Stimulated activated CD8-positive, alpha-beta memory T cell treated with anti-CD3 and anti-CD28 coated beads, Interleukin-12 subunit alpha, Interleukin-12 subunit beta, amount 100 ng/mL, for 24 hours (primary cell): Measurements from ENCODE around the gene PNKD.
A peak's percentile ranks its signal among the peaks of the same experiment; 100 is the strongest.
"Not testable (repeated sequence)": the region's sequence is repeated elsewhere in the genome, so short reads cannot be mapped to it uniquely, and the experiment has no call there.

ENCODE experiments used
- DNase-seq: peaks from one replicate; pipeline ENCODE4 v3.0.0-alpha.2; 2020; ENCODE audit errors: extremely low read depth

The PNKD gene

DNA sequence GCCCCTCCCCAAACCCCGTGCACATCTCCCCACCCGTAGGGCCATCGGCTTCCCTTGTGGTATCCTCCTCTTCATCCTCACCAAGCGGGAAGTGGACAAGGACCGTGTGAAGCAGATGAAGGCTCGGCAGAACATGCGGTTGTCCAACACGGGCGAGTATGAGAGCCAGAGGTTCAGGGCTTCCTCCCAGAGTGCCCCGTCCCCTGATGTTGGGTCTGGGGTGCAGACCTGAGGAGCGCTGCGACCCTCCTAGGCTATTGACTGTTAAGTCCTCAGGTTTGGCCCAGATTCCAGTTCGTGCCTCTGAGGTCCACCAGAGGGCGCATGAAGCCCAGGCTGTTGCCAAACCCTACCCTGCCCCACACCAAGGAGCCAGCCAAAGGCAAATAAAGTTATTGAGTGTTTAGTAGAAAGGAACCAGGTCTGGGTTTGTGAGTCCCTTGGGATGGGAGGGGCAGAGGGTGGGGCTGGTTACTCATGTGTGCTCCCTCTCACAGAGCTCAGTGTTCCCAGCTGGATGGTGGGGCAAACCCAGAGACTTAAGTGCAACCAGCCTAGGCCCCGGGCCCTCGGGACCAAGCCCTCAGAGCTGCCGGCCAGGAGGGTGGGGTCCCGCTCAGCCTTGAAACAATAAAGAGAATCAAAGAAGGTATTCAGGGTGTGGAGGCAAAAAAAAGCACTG lies 2.4 kb downstream of the PNKD start:
- DNase-seq = no peak

DNA sequence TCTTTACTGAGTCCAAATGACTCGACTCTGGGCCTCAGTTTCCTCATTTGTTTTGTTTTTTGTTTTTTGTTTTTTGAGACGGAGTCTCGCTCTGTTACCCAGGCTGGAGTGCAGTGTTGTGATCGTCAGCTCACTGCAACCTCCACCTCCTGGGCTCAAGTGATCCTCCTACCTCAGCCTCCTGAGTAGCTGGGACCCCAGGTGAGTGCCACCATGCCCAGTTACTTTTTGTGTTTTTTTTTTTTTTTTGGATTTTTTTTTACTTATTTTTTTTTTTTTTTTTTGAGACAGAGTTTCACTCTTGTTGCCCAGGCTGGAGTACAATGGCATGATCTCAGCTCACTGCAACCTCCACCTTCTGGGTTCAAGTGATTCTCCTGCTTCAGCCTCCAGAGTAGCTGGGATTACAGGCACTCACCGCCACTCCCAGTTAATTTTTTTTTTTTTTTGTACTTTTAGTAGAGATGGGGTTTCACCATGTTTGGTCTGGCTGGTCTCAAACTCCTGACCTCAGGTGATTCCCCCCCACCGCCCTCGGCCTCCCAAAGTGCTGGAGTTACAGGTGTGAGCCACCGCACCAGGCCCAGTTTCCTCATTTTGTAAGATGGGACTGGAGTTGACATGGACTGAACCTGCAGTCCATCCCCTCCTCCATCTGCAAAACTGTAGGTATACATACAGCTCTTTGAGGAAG lies 3.0 kb downstream of the PNKD start:
- DNase-seq = not testable (repeated sequence)

DNA sequence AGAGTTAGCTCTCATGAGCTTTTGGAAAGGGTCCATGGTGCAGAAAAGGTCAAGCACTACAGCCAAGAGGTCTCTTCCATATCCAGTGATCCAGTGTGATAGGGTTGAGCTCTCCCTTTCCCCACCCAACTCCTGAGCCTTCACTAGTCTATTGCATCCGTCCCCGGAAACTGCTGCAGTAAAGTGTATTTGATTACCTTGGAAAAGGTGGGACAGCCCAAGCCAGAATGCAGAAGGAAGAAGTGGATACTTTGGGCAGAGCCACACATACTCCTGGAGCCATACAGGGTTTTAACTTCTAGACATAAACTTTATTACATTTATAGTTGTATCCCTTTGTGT lies 3.6 kb downstream of the PNKD start:
- DNase-seq = no peak

DNA sequence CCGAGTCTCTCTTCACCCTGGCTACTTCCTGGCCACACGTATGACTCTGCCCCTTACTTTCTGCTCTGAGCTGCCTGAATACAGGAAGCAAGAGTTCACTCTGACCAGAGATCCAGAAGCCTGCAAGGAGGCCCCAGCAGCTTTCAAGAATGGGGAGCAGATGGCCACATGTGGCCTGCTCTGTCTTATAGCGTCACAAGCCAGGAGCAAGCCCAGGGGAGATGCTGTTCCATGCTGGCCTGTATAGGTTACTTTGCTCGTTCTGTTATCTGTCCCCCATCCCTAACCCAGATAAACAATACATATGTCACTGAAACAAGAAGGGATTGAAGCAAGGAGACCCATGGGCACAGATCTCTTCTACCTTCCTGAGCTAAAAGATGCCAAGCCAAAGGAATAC lies 4.3 kb downstream of the PNKD start:
- no peak for DNase-seq

DNA sequence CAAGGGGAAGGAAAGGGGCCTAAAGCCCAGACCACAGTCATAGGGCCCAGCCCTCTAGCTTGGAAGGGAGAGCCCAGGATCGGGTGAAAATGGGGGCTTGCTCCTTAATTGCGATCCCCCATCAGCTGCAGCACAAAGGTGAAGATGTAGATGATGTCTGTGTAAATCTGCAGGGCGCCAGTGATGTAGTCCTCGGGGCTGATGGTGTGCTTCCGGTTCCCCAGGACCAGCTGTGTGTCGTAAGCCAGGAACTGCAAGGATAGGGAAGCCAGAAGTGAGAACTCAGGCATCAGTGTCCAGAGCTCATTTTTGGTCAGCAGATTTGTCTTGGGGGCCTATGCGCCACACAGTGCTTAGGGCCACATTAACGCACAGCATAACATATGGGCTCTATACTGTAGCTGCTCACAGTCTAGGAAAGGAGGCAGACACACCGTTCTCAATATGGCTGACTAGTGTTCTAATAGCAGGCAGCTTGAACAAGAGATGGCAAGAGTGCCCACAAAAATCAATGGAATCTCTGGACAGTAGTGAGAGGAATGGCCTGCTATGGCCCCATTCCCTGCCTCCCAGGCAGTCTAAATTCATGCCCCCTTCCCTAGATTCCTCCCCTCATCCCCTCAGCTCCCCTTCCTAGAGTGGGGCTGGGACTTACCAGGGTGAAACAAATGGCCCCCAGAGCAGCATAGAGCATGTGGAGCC lies 5.2 kb downstream of the PNKD start:
- DNase-seq = no peak

DNA sequence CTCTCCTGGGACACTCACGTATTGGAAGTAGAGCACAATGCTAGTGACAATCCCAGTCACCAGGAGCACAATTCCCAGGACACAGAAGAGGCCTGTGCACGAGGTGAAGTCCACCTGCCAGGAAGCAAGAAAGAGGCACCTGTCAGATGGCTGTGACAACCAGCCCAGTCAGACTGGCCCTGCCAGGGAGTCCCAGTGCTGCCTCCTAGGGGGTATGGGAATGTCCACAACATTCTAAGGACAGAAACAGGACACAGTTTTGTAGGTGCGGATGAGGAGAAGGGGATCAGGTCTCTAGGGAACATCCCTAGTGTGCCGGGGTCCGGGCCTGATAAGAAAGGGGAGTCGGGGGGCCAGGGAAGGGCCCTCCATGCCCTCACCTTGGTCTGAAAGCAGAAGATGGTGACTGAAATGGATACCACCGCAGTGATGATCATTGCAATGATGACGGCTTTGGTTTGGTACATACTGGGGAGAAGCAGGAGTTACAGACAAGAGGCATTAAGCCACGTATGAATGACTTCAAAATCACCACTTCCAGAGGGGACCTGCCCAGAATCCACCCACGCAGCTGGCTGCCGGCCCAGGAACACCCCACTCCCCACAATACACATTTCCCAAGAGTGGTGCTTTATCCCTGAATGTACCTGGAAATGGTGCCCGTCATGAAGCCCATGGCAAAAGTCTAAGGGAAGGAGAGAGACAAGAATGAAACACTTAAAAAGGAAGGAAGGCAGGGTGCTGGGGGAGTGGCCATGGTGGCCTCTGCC lies 6.9 kb downstream of the PNKD start:
- no peak for DNase-seq

DNA sequence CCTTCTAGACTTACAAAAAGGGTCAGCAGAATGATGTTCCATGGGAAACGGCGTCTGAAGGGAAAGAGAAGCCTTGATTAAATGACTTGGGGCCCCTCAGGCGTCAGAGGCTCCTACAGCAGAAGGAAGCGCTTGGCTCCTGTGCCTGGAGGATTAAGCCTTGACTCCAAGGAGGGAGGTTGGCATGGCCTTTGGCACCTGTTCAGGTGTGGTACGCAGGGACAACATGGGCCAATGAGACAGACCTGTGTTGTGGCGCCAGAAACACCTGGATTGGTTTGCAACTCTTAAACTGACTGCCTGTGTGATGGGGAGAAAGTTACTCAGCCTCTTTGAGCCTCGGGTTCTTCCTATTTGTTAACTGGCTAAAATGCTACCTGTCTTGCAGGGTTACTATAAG lies 7.6 kb downstream of the PNKD start:
- no peak for DNase-seq

DNA sequence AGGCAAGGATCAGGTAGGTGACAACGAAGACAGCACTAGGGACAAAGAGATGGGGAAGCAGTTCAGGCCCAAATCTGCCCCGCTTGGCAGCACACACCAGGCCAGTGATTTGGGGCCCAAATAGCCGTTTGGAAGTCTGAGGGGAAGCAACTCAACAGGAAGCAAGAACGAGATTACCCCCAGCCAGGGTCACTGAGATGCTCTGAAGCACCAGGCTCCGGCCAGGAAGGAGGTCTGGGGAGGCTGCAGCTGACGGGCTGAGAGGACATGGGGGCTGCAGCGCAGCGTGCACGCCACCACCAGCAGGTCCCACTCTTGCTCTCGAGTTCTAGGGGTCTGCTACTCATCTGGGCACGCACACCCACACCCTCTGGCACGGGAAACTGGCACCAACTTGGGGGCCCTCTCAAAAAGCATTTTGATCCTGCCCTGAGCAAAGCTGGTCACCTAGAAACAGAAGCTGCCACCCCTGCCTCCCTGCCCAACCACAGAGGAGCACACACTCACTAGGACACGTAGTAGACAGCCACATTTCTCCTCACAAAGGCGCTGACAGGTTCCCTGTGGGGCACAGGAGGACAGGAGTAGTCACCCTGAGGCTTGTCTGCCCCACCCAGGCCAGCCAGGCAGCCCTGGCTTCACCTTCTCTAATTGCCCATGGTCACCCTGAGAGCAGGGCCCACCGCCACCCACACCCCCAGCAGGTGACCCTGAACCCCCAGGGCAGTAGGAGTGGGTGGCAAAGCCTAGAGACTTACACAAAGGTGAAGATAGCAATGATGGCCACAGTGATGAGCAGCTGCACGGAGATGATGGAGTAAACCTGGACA lies 8.4 kb downstream of the PNKD start:
- DNase-seq = no peak

DNA sequence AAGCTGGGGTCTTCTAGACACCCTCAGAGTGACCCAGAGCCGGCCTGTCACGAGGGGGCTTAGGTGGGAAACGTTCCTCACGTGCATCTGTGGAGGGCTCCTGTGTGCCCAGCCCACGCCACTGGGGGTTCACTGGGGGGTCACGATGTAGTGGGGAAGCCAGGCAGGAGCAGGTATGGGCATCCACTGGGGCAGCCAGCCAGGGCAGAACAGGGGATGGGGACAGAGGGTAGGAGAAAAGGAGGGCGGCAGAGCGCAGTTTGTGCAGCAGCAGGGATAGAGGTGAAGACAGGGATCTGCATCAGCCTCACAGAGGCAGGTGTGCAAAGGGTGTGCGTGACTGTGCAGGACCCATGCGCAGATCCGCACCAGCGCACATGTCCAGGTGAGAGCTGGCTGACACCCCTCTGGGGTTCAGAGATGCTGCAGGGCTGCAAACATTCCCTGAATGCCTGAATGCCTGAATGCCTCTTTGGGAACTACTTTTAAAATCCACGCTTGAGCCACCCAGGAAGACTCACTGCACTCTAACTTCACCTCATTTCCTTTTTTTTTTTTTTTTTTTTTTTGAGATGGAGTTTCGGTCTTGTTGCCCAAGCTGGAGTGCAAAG lies 10.0 kb downstream of the PNKD start:
- DNase-seq = no peak

DNA sequence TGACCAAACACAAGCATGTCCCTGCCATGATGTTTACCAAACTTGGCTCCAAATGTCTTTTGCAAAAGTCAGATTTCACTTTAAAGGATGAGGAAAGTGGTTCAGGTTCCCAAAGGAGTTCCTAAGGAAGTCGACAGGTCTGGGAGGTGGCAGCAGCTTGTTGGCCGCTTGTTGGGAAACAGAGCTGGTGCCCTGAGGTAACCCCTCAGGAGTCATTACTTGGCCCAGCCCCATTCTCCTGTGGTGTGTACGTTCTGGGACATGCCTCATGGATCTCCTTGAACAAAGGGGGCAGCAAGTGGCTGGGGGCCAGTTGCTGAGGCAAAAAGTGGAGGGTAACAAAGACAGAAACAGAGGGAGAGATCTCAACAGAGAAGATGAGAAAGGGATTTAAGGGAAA lies 11.1 kb downstream of the PNKD start:
- no peak for DNase-seq

DNA sequence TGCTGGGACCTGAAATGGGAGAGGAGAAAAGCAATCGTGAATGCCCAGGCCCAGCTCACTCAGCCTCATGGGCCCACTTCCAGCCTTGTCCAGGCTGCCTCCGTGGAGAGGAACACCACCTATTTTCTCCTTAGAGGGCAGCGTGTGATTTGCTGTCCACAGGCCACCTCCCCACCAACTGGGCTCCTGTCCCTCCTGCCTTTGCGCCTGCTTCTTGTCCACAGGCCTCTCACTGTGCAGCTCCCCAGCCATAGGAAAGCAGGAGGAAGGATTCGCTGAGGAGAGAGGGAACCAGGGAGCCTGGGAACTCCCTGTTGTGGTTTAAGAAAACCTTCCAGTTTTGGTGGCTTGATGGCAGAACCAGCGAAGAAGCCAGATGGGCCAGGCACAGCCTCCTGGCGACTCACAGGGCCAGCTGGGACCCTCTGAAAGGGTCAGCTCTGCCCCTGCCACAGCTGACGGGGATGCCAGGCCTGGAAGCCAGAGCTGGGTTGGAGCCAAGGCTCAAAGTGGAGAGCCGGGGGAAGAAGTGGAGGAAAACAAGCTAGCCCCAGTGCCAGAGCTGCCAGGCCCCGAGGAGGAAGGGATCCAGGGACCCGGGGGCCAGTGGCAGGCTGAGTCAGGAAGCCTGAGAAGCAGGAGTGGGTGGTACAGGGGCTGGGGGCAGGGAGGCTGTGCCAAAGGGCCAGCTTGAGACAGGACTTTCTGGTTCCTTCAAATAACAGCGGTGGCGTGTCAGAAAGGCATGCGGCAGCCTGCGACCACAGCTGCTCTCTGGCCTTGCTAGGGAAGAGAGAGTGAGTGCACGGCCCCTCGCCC lies 12.1 kb downstream of the PNKD start:
- DNase-seq = no peak

DNA sequence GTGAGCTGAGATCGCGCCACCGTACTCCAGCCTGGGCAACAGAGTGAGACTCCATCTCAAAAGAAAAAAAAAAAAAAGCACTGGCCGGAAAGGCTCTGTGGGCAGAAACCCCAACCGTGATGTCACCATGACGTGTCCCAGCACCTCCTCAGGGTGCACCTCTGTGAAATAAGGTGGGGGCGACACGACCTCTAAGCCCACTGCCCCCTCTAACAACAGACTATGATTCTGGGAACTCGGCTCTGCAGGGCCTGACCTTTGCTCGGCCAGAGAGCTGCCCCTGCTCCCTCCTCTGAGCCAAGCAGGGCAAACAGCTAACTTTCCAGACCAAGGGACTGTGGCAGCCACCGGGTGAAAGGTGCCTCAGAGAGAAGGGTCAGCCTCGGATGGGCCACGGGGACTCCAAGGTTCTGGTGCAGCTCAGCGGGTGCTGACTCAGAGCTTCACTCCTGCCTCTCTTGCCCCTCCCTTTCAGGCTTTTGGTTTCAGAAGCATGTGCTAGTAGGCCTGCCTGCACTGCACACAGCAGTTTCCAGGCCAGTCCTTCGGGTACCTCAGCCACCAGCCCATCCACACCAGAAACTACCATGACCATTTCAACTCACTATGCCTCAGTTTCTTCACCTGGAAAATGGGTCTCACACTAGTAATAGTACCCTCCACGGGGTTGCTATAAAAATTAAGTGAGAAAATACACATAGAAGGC lies 13.9 kb downstream of the PNKD start:
- no peak for DNase-seq

DNA sequence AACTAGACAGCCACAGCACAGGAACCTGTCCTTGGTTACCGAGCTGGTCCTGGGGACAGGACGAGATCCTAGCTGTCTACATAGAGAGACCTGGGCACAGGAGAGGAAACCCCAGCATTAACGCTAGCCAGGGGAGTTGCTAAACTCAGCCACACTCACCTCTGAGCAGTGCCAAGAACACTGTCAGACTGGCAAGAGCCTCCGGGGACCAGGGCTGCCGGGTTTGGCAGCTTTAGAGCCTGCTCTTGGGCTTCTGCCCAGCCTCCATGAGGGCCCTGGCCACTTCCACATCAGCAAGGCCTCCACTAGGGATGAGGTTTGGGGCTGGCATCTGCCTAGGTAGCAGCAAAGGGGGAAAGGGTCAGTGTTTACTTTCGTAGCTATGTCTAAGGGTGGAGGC lies 15.3 kb downstream of the PNKD start:
- no peak for DNase-seq

DNA sequence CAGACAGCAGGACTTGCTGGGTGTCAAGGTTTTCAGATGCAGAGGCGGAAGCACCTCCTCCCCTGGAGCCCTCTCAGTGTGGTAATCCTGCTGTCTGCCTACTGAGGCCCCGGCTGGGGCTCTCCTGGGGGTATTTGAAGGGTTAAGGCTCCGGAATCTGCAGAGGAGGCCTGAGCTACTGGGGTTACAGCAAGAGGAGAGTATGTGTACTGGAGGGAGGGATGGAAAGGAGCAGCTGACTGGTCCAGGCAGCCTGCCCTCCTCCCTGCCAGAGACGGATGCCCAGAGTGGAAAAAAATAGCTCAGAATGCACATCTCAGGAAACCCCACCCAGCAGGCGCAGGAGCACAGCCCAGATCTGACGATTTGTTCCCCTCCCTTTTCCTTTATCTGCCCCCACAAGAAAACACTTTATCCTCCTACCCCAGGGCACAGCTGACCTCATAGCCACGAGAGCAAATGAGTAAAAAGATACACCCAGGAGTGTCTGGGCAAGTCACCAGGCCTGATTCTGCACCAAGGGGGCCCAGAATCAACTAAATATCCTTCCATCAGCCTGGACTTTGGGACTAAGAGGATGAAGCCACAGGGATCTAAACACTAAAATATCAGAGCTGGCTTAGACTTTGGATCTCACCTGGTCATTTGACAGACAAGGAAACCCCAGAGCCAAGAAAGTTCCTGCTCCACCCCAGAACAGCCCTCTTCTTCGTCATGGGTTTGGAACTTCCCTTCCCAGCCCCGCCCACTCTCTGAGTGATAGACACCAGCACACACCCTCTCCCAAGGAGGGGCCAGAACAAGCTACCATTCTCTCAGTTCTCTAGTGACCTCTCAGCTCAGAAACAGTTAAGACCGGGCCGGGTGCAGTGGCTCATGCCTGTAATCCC lies 16.5 kb downstream of the PNKD start:
- DNase-seq = peak; percentile 61

DNA sequence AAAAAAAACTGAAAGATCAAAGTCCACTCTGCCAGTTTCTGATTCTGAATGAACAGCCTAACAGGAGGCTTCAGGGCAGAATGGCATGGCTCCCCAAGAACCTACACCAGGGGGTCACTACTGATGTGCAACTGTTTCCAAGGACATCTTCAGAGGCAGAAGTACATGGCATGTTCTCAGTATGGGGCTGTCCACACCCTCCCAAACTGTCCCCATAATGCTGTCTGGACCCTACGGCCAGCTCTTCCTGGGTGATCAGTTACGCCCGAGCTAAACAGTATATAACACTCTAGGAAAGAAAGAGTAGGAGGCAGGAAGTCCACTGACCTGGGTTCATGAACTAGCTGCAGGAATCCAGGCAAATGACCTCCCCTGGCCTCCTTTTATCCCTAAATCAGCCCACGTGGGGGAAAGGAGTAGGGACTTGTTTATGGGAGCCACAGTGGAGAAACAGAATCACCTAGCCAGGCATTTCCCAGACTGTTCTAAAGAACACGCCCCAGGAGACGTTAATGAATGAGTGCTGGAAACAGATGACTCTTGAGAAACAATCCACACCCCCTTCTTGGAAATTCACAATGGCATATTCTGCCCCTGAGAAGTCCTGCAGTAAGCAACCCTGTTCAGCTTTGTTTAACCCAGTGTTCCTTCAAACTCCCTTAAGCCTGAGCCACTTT lies 19.5 kb downstream of the PNKD start:
- no peak for DNase-seq

DNA sequence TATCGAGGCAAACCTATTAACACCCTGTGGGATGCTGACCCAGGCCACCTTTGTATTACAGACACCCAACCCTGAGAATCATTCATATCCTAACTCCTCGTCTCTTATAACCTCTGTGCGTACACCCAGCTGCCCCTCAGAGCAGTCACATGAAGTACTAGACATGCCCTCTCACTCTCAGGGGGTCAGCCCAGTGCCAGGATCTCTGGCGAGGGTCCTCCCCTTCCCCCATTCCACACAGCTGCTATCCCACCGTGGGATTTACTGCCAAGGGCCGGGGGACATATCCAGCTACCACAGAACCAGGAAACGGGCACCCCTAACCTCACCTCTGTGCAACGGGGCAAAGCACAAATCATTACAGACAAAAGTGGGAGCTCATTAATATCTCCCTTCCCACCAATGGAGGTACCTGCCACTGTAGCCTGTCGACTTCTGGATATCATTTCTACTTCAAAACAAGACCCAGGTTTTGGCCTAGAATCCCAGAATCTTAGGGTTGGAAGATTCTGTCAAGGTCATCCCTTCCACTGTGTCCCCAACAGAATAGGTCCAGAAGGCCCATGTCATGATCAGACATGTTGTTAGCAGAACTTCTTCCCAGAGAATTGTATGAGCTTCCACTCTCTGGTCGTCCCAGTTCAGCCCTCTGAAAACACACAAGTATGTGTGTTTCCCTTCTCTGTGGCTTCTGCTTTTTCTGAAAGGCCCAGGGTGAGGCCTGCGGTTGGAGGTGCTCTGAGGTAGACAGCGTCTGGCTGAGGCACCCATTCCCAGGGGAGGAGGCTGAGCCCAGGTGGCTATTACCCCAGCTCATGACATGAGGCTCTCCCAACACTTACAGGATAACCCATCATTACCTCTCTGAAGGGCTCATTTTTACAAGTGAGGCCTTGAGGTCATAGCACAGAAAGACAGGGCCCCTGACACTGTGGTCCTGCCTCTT lies 20.3 kb downstream of the PNKD start:
- no peak for DNase-seq
